Nephron (organoid): ENCODE results near the gene CHST3.

ENCODE experiments used
- H3K27ac Mint-ChIP-seq, 3 experiments: 2 replicates each; pipeline ENCODE4 v1.8.0; 2020; ENCODE audit warnings: mixed read lengths in 3 of 3, mild to moderate bottlenecking in 2 of 3, moderate library complexity in 1 of 3
- H3K27me3 Mint-ChIP-seq: 2 replicates; pipeline ENCODE4 v1.8.0; 2021; ENCODE audit warnings: low read depth, mild to moderate bottlenecking, moderate library complexity, mixed read lengths
- H3K36me3 Mint-ChIP-seq: 2 replicates; pipeline ENCODE4 v1.8.0; 2020; ENCODE audit warnings: low read depth, mixed read lengths
- H3K4me1 Mint-ChIP-seq: 2 replicates; pipeline ENCODE4 v1.8.0; 2020; ENCODE audit warnings: mixed read lengths
- H3K4me3 Mint-ChIP-seq, 3 experiments: 2 replicates each; pipeline ENCODE4 v1.8.0; 2020; ENCODE audit warnings: mild to moderate bottlenecking in 3 of 3, mixed read lengths in 3 of 3, moderate library complexity in 2 of 3
- H3K9me3 Mint-ChIP-seq: 2 replicates; pipeline ENCODE4 v1.8.0; 2020; ENCODE audit warnings: mixed read lengths
- TF ChIP-seq, protein P1 (sequence below), 3 experiments: fragments of 200-600 bp; sonication (generic); IDR thresholded peaks; one replicate each; pipeline ENCODE4 v1.5.0; 2021; ENCODE audit warnings: antibody characterized with exemption in 3 of 3; ENCODE audit not compliant: unreplicated experiment in 3 of 3

CHST3 gene

GRCh38 chr10:72049969-72050781 is 86.0 kb downstream of the CHST3 start:
- Mint-ChIP-seq H3K4me1 (peaks cover 7% of the 10 kb centered on the region), H3K27ac (no peak overlapping the region), H3K9me3 (peaks cover 11% of the 10 kb centered on the region), H3K36me3 (no peaks in the 10 kb centered on the region), H3K4me3 (no peak overlapping the region), H3K27me3 (no peaks in the 10 kb centered on the region)
- TF ChIP-seq, protein P1, sequence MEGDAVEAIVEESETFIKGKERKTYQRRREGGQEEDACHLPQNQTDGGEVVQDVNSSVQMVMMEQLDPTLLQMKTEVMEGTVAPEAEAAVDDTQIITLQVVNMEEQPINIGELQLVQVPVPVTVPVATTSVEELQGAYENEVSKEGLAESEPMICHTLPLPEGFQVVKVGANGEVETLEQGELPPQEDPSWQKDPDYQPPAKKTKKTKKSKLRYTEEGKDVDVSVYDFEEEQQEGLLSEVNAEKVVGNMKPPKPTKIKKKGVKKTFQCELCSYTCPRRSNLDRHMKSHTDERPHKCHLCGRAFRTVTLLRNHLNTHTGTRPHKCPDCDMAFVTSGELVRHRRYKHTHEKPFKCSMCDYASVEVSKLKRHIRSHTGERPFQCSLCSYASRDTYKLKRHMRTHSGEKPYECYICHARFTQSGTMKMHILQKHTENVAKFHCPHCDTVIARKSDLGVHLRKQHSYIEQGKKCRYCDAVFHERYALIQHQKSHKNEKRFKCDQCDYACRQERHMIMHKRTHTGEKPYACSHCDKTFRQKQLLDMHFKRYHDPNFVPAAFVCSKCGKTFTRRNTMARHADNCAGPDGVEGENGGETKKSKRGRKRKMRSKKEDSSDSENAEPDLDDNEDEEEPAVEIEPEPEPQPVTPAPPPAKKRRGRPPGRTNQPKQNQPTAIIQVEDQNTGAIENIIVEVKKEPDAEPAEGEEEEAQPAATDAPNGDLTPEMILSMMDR (IDR thresholded peaks at IDR 0.05; ENCODE audit: unreplicated experiment in 3 of 3) = no peak

- H3K4me3 Mint-ChIP-seq = no peak overlapping the region
- H3K4me1 Mint-ChIP-seq = peaks cover 7% of the 10 kb centered on the region
- H3K36me3 Mint-ChIP-seq = no peaks in the 10 kb centered on the region
- peak overlapping the region in 1 of 3 experiments; percentile 35 for H3K27ac Mint-ChIP-seq
- peaks cover 11% of the 10 kb centered on the region for H3K9me3 Mint-ChIP-seq
- no peaks in the 10 kb centered on the region for H3K27me3 Mint-ChIP-seq
- TF ChIP-seq, protein P1 (IDR thresholded peaks at IDR 0.05; ENCODE audit: unreplicated experiment in 3 of 3) = no peak
Measured at GRCh38 chr10:72050873-72051272, 86.7 kb downstream of the CHST3 start.

DNA sequence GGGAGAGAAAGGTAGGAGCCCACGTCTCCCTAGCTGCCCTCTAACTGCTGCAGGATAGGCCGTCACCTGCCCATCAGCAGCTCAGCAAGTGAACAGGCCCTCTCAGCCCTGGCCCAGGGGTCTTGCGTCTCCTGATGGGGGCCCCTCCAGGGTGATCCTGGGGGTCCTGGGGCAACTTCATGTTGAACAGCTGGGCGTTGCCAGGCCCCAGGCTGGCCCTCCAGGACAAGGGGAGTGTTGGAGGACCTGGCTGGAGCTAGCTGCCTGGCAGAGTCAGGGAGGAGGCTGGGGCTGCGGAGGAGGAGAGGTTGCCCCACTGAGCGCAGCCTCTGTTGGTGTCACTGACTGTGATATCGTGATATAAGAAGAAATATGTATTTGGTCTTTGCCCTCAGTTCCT is 89.5 kb downstream of the CHST3 start:
- TF ChIP-seq, protein P1 (IDR thresholded peaks at IDR 0.05; ENCODE audit: unreplicated experiment in 3 of 3) = no peak
- Mint-ChIP-seq H3K36me3 (no peaks in the 10 kb centered on the region), H3K4me1 (peaks cover 4% of the 10 kb centered on the region), H3K9me3 (peaks cover 3% of the 10 kb centered on the region), H3K27me3 (peaks cover 2% of the 10 kb centered on the region), H3K4me3 (no peak overlapping the region), H3K27ac (no peak overlapping the region)

DNA sequence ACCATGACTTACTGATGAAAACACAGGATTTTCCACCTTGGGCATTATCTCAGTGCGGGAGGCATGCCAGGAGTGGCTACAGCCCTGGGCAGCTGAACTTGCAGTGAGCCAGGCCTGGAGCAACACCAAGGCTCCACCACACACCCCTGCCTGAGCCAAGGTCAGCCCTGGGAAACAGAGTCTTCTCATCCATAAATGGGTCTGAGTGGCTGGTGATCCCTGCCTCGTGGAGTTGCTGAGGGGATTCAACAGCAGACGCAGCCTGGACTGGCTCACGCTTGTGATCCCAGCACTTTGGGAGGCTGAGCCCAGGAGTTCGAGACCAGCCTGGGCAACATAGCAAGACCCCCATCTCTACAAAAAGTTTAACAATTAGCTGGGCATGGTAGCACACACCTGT is 91.9 kb downstream of the CHST3 start:
- peaks cover 13% of the 10 kb centered on the region for H3K4me1 Mint-ChIP-seq
- H3K36me3 Mint-ChIP-seq = no peaks in the 10 kb centered on the region
- TF ChIP-seq, protein P1 (IDR thresholded peaks at IDR 0.05; ENCODE audit: unreplicated experiment in 3 of 3) = no peak
- H3K9me3 Mint-ChIP-seq = no peaks in the 10 kb centered on the region
- H3K27ac Mint-ChIP-seq = no peak overlapping the region
- peaks cover 17% of the 10 kb centered on the region for H3K27me3 Mint-ChIP-seq
- no peak overlapping the region for H3K4me3 Mint-ChIP-seq

- TF ChIP-seq, protein P1 (IDR thresholded peaks at IDR 0.05; ENCODE audit: unreplicated experiment in 3 of 3) = no peak
- Mint-ChIP-seq H3K27ac (peak overlapping the region in 1 of 3 experiments; percentile 31), H3K9me3 (no peaks in the 10 kb centered on the region), H3K4me1 (peaks cover 13% of the 10 kb centered on the region), H3K4me3 (no peak overlapping the region), H3K36me3 (no peaks in the 10 kb centered on the region), H3K27me3 (peaks cover 20% of the 10 kb centered on the region)
Measured at GRCh38 chr10:72056932-72057751, 92.9 kb downstream of the CHST3 start.
